NCI-H2107 treated with DMSO at 0.1 percent for 48 hours (cell line): Measurements from ENCODE around the gene DGCR2.
"Not testable (repeated sequence)": the region's sequence is repeated elsewhere in the genome, so short reads cannot be mapped to it uniquely, and the experiment has no call there.

Source experiments
- DNase-seq: peaks from one replicate; lab custom pipeline; 2025; ENCODE audit not compliant: unreplicated experiment; lab: John Stamatoyannopoulos, UW

DGCR2 gene

GRCh38 chr22:19032898-19033567 lies 89.2 kb downstream of the DGCR2 start:
- DNase-seq, result not testable (repeated sequence)

- not testable (repeated sequence) for DNase-seq
These were observed 89.9 kb downstream of the DGCR2 start for GRCh38 chr22:19032156-19032785.

- not testable (repeated sequence) for DNase-seq
These were observed 91.3 kb downstream of the DGCR2 start for GRCh38 chr22:19030889-19031252.

- DNase-seq, result not testable (repeated sequence)
These were observed 91.9 kb downstream of the DGCR2 start for GRCh38 chr22:19030226-19030888.

- not testable (repeated sequence) for DNase-seq
These were observed 92.8 kb downstream of the DGCR2 start for GRCh38 chr22:19029113-19030103.

GRCh38 chr22:19028060-19028455 lies 94.2 kb downstream of the DGCR2 start:
- not testable (repeated sequence) for DNase-seq

- not testable (repeated sequence) for DNase-seq
These were observed 94.7 kb downstream of the DGCR2 start for GRCh38 chr22:19027371-19028059.

- DNase-seq, result not testable (repeated sequence)
These were observed 96.1 kb downstream of the DGCR2 start for GRCh38 chr22:19026080-19026479.

GRCh38 chr22:19024956-19025489 lies 97.2 kb downstream of the DGCR2 start:
- DNase-seq, result not testable (repeated sequence)

- not testable (repeated sequence) for DNase-seq
These were observed 98.3 kb downstream of the DGCR2 start for GRCh38 chr22:19023931-19024330.

GRCh38 chr22:19022755-19023154 lies 99.5 kb downstream of the DGCR2 start:
- DNase-seq, result no peak

- DNase-seq, result no peak
These were observed 102.6 kb downstream of the DGCR2 start for GRCh38 chr22:19019679-19020032.

- no peak for DNase-seq
These were observed 103.1 kb downstream of the DGCR2 start for GRCh38 chr22:19019029-19019678.

GRCh38 chr22:19018256-19018655 lies 104.0 kb downstream of the DGCR2 start:
- no peak for DNase-seq

- DNase-seq, result no peak
These were observed 106.0 kb downstream of the DGCR2 start for GRCh38 chr22:19016081-19016766.

- no peak for DNase-seq
These were observed 107.3 kb downstream of the DGCR2 start for GRCh38 chr22:19014886-19015285.

- DNase-seq, result not testable (repeated sequence)
These were observed 108.2 kb downstream of the DGCR2 start for GRCh38 chr22:19013881-19014598.

GRCh38 chr22:19013411-19013810 lies 108.8 kb downstream of the DGCR2 start:
- DNase-seq, result not testable (repeated sequence)
